HG03439 (cell line): ENCODE measurements around the gene PDSS2.
"Not testable (repeated sequence)": the region's sequence is repeated elsewhere in the genome, so short reads cannot be mapped to it uniquely, and the experiment has no call there.

ENCODE experiments used
- ATAC-seq: cut with Tn5 transposase; IDR thresholded peaks from one replicate; pipeline ENCODE4 v1.9.1; 2021; ENCODE audit warnings: mild to moderate bottlenecking, moderate library complexity; ENCODE audit not compliant: unreplicated experiment

The PDSS2 gene

DNA sequence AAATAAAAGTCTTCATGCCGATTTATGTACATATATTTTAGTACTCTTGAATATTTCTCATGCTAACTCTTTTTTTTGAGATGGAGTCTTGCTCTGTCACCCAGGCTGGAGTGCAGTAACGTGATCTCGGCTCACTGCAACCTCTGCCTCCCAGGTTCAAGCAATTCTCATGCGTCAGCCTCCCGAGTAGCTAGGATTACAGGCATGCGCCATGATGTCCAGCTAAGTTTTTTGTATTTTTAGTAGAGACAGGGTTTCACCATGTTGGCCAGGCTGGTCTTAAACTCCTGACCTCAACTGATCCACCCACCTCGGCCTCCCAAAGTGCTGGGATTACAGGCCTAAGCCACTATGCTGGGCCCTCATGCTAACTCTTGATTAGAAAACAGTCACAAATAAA is 179.4 kb downstream of the PDSS2 start:
- not testable (repeated sequence) for ATAC-seq

DNA sequence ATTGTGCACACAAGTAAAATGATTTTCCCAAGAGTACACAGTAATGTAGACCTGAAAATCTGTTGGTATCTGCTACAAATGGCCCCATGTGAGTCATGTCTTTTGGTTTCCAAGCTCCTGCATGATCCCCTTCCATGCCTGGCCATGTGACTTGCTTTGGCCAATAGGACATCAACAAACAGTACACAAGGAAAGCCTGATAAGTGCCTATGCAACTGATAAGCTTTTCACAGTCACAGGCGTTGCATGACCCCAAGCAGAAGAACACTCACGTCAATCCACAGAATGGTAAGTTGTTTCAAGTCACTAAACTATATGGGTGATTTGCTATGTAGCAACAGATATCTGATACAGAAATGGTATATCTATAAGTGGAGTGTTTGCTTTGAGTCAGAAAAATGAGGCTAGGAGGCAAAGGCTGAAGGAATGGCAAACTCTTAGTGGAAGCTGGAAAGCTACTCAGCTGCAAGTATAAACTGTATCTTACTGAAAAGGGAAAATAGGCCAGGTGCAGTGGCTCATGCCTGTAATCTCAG is 184.0 kb downstream of the PDSS2 start:
- no peak for ATAC-seq

DNA sequence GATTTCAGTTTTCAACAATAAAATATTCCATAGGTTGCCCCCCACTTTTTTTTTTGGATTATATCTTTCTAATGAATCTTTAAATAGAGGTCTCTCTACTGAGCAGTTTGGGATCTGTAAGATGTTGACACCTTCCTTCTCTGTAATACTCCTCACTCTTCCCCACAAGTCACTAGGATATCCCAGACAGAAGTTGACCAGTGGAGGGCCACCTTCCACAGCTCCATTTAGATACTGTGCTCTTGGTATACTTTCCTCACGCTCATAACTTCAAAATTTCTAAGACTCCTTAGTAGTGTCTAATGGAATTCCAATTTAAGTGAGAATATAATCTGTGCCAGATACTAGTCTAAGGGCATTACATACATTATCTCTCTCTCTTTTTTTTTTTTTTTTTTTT is 185.1 kb downstream of the PDSS2 start:
- no peak for ATAC-seq

DNA sequence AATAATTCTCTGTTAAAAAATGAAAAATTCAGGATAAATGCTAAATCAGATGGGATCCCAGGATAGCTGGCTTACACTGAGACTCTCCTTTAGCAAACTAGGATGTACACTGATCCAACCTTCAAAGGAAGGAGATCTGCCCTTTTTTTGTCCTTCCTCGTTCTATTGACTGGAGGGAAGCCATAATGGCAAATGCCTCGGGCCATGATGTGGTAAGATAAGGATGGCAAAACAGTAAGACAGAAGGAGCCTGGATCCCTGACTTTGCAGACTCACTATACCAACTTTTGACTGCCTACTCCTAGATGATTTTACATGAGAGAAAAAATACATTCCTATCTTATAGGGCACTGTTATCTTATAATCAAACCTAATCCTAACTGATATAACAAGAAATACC is 187.1 kb downstream of the PDSS2 start:
- ATAC-seq, result no peak

DNA sequence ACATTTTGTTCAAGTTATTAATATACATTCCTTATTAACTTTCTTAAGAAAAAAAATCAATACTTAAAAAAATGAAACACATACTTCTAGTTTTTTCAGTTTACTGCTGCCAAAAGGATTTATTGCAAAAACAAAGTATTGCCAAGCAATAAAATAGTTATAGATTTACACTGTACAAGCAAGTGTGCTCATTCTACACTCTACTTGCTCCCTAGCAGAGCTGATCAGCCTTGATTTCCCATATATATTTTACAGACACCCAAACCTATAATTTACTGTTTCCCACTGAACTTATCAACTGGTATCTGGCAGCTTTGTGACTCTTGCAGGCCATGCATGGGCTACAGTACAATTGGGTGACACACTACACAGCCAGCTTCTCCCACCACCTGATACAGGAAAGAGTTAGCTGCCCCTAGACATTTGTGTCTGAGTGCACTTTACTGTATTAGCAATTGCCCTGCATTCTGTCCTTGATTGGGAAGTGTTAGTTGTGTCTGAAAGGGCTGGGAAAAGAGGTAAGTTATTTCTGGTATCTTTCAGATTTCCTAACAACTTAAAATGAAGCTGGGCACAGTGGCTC is 188.1 kb downstream of the PDSS2 start:
- no peak for ATAC-seq

DNA sequence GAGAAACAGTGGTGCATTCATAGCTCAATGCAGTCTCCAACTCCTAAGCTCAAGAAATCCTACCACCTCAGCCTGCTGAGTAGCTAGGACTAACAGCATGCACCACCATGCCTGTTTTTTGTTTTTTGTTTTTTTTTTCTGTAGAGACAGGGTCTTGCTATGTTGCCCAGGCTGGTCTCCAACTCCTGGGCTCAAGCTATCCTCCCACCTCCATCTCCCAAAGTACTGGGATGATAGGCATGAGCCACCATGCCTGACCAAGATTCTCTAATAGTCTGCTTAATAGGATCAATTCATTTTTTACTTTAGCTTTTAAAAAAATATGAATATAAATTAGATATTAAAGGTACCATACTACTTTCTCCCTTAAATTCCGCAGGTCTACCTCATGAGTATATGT is 191.7 kb downstream of the PDSS2 start:
- ATAC-seq, result no peak

DNA sequence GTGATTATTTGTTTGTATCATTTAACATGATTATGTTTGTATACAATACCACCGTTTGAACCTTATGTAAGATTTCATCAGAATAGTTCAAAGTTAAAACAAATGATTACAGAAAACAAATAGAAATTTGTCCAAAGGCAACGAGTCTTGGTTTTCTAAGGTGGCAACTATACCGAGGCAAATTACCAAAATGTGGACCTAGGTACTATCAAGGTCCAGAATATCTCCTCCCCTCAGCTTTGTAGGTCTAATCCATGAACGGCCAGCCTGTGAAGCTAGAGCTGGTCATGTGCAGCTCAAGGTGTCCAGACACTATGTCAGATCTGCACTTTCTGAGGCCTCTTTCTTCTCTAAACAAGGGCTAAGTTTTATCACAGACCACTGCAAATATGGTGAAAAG is 192.4 kb downstream of the PDSS2 start:
- ATAC-seq, result no peak

DNA sequence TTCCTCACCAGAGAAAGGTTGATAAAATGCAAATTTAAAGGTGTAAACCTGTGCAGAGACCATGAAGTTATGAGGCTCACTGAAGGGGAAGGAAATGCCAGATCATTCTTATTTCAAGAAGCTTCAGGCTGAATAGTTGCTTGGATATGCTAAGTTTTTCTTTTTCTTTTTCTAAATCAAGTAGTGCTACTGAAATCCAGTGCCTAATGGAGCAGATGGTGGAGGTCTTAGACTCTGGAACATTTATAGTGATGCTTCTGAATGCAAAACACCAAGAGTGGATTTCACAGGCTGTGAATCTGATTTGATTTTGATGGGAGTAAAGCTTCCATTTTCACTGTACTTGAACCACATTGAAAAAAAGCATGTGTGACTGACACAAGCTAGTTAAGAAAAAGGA is 192.8 kb downstream of the PDSS2 start:
- ATAC-seq, result no peak

DNA sequence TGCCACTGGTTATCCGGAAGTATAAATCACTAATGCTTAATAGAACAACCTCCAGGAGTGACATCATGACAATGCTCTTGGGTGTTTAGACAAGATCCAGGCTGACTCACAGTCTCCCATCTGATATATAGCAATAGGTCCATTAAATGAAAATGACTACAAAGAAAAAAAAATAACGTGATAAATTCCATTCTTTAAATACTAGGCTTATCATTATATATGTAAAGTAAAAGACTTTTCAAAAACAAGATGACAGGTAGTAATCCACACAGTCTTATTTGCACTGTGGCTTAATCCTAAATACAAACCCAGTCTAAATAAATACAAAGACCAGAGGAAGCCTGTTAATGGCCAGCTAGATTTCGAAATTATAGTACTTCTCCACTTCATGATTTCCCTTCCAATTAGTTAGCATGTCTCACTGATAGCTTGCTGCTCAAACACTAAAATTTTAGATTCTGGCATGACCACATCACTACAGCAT is 195.0 kb downstream of the PDSS2 start:
- no peak for ATAC-seq

DNA sequence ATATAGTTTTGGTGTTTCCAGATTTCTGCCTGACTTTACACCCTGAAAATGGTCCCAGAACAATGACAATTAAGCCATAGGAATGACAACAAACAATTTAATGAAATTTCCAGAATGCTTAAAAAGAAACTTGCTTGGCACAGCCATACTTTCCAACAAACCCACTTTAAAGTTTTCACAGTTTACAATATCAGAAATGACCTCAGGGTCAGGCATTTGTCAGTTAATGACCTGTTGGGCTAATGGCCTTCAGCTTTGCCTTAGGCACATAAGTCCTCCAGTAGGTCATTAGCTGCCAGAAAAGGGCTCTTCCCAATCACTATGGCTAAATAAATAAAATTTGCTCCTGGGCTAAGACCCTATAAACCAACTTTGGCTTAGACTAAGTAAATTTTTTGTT is 199.4 kb downstream of the PDSS2 start:
- no peak for ATAC-seq

DNA sequence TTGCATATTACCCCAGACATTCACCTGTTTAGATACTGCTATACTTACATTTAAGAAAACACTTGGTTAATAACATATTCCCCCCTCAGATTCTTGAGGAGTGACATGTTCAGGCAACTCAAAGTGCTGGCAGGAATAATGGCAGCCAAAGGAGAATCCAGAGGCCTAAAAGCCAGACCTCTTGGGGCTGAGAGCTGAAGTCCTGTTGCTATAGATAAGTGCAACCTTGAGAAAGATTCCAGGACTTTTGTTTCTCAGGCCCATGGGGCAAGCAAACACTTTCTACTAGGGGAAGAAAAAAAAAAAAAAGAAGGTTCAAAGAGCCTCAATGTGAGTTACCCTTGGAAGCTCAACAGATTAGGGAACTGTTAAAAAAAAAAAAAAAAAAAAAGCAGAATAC is 211.2 kb downstream of the PDSS2 start:
- ATAC-seq, result no peak

DNA sequence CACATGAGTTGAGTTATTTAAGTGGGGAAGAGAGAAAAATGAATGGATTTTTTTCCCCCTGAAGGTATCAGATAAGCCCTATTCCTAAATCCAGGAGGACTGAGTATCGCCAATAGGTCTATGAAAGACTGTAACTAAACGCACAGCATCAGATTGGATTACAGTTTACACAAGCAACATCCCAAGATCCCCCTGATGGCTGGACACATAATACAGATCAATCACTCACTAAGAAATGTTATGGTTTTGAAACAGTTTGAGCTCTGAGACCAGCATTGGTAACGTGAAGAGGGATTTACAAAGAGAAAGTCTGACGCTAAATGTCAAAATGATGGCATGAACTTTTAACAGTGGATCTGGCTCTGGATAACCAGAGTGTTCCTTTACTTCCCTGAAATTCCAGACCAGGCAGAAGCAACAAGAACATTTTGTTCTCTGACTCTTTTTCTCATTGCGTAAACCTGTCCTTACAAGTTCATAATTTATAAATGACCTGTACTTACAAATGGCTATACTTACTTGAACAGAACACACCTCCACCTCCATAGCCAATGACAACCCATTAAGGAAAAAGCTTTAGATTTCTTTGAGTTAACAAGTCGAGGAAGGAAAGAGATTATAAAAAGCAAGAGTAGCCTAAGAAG is 212.3 kb downstream of the PDSS2 start:
- ATAC-seq, result no peak

DNA sequence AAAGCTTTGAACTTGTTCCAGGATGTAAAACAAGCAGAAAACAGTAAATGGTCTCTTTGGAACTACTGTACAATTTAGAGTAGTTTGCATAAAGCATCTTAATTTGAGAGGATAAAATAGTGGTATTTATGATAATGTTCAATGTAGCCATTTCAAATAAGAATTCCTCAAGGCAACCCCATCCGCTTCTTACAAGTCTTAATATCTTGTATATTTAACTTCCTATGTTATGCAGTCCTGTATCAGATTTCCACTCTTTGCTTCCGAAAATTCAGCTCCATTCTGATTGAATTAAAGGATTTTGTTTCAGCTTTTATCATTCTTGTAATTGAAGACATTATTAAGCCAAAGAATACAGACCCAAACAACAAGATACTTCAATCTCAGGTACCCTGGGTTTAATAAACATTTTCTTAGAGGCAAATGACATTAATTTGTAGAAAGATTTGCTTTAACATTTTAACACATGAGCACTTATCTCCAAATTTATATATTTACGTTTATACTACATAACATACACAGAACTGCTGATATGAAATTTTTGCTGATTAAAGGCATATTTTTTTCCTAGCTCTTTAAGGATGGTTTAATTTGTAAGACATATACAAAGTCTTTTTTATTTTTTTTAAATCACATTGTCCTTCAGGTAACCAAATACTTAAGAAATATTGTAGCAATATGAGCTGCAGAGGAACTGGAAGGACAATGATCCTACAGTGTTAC is 213.0 kb downstream of the PDSS2 start:
- ATAC-seq, result no peak

DNA sequence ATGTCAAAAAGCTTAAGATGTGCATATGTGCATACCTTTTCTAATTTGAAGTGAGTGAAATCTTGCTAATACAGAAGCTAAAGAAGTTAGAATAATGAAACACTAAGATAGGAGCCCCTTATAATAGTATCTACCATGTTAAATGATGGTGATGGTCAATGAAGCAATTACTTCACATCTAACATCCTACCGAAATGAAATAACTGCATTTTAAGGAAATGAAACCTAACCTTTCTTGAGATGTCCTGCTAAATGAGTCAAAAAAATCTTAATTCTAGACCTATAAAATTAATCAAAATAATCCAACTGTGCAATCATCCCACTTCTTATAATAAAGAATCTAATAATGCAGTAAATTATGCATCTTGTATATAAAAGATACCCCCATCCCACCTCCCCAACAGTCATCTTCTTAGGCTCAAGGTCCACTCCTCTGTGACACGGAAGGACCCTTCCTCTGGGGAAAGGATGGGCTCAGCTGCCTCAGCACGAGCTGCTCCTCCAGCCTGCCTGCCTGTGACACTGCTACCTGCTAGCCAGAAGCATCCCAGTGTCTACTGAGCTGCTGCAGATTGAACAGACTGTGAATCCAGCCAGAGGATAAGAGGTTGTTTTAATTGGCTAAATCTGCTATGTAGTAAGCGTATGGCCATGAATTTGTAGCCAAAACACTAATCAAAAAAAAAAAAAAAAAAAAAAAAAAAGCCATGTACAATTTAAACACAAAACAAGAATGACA is 214.5 kb downstream of the PDSS2 start:
- no peak for ATAC-seq

DNA sequence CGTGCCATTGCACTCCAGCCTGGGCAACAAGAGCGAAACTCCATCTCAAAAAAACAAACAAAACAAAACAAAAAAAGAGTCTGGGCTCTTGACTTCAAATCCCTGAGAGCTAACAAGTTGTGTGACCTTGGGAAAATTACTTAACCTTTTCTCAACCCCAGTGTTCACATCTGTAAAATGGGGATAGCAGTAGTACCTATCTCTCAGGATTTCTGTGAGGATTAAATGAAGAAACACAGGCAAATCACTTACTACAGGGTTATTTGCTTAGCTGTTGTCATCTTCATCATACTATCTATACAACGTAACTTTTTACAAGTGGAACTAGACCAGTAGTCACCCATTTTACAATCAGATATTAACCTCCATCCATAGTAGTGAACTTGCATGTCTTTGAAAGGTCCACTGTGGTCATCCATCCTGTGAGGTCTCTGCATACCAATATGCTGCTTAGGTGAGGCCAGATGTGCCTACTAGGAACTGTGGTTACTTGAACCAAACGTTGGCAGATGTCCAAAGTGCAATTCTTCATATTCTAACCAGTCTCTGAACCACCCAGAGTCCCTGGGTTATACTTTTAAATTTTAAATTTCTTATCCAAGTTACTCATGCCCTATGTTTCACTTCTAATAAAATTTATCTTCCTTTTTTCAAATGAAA is 215.2 kb downstream of the PDSS2 start:
- no peak for ATAC-seq

DNA sequence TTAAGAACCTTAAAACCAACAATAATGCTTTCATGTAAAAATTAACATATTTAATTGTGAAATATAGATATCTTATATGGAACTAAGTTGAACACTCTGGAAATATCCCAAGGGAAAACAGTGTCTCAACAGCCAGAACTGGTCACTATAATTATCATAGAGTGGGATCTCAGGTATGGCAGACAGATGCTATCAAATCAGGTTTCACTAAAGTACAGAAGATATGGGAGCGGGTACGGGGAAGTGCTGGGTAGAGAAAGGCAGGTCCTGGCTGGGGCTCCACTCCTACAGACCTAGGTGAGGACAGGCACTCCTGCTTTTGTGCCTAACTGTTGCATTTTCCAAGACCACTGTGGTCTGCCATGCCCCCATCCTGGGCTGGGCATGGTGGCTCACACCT is 215.9 kb downstream of the PDSS2 start:
- no peak for ATAC-seq

DNA sequence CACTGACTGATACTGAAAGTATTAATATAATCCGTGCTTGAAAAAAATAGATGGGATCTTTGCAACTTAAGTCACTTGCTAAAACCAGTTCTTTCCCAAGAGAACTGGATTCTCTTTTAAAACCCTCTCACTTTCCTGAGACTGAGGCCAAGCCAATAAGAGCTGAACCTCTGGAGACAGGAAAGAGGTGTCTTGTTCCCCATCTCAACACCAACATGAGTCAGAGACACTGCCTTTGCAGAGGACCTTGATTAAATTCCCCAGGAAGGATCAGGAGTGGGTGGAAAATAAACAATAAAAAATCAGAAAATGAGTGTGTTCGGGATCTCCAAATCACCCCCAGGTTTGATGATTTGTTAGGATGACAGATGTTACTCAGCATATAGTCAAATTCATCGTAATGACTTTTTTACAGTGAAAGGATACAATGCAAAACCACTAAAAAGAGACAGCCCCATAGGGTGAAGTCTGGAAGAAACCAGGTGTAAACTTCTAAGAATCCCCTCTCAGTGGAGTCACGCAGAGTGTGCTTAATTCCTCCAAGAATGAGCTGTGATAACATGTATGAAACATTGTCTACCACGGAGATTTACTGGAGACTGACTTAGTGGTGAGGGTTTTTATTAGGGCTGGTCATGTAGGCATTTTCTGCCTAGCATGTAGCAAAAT is 221.2 kb downstream of the PDSS2 start:
- ATAC-seq, result no peak

DNA sequence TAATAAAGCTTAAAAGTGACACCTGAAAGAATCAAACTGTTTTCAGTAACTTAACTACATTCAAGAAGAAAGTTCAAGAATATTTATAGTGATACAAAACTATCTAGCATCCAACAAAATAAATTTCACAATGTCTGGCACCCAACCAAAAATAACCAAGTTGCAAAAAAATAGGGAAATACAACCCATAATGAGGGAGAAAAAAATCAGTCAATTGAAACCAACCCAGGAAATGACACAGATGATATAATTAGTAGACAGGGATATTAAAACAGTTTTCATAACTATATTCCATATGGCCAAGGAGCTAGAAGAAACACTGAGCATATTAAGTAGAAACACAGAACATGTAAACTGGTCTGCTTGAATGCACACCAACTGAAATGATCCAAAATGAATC is 223.9 kb downstream of the PDSS2 start:
- no peak for ATAC-seq

DNA sequence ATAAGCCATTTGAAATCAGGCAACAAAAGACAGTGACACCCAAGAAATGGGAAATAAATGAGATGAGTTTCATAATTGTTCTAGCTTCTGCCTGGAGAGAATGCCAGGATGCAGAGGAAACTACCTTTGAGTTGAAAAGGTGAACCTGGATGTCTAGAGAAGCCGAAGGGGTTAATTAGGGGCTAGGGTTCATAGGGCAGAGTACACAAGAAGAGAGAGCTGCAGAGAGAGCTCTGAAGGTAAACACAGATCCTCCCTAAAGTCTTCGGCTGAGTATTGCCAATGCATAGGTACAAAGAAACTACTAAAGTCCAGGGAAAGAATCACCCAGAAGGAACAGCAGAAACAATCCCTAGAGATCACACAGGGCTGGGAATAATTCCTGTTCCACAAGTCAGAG is 224.4 kb downstream of the PDSS2 start:
- ATAC-seq, result no peak

DNA sequence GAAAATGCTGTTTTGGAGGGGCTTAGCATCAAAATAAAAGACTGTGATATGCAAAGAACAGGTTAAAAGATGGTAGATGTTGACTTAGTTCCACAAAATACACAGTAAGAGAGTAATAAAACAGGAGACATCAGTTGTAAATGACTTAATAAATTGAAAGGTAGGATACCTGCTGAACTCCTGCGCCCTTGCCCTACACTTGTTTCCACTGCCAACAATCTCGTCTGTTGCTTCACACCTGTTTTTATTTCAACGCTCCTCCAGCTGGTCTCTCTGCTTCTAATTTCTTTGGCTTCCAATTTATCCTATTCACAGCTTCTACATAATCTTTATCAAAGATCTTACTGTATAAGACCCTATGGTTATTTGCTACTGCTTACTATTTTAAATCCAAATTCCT is 228.1 kb downstream of the PDSS2 start:
- ATAC-seq, result no peak
